HG03442 (cell line): ENCODE results near the gene SLC19A1.

Source experiments
- ATAC-seq: cut with Tn5 transposase; IDR thresholded peaks from one replicate; pipeline ENCODE4 v1.9.1; 2021; ENCODE audit warnings: mild to moderate bottlenecking, moderate library complexity; ENCODE audit not compliant: unreplicated experiment

SLC19A1 gene

DNA sequence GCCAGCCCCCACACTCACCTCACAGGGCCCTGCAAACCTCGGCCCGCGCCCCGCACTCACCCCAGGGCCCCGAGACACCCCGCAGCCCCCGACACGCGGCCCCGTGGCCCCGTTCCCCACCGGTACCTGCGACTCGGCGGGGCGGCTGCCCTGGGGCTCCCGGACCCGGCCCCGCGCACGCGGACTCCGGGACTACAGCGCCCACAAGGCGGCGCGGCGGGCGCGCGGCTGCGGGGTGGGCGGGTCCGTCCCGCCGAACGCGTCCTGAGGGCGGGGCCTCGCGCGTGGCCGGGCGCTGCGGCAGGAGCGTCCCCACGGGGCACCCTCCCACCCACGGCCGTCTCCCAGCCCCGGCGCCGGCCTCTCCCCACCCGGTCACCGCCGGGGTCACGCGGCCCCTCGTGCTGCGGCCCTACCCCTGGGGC is at the start of gene SLC19A1:
Gene SLC19A1, minus strand, starts transcription at position 199 of the 425 bp plus-strand sequence. CDS start 4,481 bp downstream, outside the sequence.
- ATAC-seq, result peak; percentile 64

DNA sequence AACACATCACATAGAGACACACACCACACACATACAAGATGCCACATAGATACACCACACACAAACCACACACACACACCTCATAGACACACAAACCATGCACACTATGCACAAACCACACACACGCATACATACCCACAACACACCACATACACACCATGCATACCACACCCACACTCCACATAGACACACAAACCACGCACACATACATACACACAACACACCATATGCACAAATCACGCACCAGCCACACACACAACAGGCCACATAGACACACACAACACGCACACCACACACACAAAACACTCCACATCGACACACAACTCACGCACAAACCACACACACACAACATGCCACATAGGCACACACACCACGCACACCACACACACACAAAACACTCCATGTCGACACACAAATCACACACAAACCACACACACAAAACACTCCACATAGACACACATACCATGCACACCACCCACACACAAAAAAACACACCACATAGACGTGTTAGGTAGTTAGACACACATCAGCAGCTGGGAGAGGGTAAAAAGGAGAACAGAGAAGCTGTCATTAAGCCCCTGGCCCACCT is 49.5 kb upstream of the SLC19A1 start:
- ATAC-seq, result no peak

DNA sequence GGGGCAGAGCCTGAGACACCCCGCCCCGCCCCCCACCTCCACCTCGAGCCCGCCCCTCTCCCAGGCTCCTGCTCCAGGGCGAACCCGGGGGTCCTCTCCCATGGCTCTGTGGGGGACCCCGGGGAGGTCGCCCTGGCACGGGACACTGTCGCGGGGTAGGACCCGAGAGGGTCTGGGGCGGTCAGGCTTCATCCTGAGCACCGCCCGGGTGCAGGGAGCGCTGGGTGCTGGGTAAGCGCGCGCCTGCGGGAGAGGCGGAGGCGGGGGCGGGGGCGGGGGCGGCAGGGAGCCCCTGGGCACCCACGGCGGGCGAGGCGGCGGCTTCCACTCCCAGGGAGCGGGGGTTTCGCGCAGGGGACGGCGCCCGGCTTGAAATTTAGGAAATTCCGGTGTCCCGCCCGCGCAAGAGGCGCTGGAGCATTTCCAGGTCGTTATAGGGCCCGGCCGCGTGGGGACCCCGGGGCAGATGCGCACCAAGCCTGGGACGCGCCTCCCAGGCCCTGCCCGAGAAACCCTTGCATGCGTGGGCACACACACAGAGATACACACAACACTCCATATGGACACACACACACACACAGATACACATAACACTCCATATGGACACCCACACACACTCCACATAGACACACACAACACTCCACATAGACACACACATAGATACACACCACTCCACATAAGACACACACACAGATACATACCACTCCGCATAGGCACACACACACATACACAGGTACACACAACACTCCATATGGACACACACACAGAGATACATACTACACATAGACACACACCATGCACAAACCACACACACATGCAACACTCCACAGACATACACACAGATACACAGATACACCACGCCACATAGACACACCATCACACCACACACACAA is 48.7 kb upstream of the SLC19A1 start:
- ATAC-seq, result no peak

DNA sequence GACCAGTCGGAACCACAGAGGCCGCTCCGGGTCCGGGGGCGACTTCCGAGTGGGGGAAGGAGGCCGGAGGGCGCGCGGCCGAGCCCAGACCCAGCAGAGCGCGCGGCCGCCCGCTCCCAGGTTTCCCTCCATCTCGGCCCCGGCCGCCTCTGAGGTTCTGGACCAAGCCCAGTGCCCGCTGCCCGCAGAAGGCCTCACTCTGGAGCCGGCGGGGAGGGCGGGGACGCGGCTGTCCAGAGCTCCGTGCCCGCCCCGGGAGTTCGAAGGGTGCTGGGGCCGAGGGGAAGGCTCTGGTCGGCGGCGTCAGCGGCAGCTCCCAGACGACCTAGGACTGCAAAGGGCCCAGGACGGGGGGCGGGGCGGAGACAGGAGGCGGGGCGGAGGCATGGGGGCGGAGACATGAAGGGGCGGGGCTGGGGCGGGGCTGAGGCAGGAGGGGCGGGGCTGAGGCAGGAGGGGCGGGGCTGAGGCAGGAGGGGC is 48.0 kb upstream of the SLC19A1 start:
- ATAC-seq, result no peak

DNA sequence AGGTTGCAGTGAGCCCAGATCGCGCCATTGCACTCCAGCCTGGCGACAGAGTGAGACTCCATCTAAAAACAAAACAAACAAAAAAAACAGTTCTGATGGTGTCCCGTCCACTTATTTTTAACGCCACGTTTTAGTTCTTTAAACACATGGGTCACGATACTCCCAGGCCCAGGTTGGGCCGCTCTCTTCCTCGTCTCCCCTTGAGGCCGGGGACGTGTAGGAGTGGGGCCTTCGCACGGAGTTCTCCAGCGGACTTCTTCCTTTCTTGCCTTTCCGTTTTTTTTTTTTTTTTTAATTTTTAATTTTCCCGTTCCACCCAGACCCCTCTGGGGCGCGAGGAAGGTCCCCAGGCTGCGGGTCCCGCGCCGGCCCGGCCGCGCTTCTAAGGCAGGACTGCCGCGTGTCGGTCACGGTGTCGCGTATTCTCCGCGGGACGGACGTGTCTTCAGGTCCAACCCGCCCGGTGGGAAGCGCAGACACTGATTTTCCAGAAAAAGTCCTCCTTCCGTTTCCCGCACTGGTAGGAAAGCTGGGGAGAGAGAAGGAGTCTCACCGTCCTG is 47.5 kb upstream of the SLC19A1 start:
- no peak for ATAC-seq

DNA sequence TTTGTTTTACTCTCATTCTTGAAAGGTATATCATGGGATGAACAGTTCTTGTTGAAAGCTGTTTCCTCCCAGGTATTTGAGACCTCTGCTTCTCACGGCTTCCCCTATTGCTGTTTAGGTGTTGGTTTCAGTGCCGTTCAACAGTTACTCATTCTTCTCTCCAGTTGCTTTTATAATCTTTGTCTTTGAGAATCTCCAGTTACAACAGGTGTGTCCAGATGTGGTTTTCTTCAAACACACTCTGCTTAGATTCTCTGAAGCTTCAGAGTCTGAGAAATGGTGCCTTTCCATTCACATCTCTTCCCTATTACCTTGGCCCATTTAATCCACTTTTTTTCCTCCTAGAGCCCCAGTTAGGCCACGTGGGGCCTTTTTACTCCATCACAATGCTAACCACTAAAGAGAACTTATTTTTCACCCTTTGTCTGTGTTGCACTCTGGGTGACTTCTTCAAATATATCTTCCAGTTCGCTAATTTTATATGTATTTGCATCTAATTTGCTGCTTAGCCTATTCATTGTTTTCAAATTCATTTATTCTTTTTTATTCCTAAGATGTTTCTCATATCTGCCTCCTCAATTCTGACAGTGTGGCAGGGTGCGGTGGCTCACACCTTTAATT is 46.7 kb upstream of the SLC19A1 start:
- ATAC-seq, result no peak

DNA sequence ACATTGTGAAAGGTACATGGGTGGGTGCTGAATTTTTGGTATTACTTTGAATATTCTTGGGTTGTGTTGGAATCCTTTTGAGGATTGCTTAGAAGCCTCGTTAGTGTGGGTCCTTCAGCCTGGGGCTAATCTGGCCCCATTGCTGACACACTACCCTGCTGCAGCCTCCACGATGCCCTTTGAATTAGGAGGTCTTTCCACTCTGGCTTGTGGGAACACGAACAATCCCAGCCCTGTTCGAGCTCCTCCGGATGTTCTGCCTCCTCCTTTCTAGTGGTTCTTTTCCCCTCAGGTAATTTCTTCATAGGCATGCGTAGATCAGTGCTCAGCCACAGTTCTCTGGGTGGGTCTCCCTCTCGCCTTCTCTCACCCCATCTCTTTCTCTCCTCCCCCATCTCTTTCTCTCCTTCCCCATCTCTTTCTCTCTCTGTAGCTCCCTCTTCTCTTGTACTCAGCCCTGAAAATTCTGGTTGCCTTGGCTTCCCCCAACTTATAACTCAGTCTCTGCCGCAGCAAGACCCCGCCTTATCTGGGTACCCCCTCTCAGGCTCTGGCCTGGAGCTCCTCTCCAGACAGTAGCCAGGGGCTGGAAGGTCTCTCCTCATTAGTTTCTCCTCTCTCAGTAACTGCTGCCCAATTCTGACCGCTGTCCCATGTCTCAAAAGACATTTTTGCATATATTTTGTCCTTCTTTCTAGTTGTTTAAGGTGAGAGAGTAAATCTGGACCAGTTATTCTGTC is 46.0 kb upstream of the SLC19A1 start:
- ATAC-seq, result no peak

DNA sequence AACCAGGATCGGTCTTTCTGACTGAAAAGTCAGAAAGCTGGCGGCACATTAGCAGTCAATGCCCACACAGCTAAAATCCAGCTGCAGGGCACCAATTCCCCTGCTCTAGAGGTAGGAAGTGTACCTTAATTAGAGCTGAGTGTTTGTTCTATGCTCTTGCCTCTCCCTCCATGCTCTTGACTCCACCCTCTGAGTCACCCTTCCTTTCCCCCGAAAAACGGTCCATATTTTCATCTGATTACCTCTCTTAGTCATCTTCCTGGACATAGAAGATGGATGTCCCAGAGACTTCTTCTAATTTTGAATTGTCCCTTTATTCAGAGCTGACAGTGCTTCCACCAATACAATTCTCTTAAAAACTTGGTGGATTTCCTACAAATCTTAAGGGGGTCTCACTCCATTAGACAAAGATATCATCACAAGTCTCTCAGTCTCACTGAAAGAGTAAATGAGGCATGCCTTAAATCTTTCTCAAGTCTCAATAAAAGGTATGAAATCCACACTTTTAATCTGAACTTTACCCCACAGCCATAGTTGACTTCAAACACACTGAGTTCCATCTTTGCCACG is 44.1 kb upstream of the SLC19A1 start:
- ATAC-seq, result no peak

DNA sequence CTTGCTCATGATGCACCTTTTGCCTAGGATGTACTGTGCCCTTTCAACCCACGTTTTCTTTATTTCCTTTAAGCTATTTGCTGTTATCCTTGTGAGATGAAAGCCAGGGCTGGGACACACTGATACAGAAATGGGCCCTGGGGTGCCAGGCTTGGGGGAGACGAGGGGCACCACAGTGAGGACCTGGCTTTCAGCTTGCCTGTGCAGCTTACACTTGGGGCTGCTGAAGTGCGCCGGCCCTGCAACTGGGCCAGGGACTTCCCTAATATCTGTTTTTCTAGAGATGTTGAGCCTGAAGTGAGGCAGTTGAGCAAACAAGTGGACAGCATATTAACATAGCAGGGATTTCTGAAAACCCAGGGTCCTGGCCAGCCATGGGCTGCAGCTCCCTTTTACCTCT is 42.5 kb upstream of the SLC19A1 start:
- no peak for ATAC-seq

DNA sequence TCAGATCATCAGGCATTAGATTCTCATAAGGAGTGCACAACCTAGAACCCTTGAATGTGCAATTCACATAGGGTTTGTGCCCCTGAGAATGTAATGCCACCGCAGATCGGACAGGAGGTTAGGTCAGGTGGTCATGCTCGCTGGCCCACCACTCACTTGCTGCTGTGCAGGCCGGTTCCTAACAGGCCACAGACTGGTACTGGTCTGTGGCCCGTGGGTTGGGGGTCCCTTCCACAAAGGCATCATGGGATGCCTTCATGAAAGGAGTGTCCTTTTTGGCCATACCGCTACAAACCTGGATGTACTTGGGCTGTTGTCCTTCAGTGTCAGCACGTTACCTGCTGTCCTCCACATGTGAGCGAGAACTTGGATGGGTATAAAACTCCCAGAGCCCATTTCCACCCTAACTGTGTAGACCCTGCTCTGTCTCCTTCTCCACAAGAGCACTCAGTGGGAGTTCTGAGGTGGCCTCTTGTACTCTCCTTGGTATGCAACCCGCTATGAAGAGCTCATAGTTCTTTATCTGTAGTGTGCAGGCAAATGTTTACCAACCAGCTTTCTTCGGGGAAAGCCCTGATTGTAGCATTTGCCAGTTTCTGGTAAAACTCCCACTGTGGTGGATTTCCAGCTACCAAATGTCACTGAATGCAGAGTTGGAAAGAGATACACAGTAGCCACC is 41.7 kb upstream of the SLC19A1 start:
- no peak for ATAC-seq

DNA sequence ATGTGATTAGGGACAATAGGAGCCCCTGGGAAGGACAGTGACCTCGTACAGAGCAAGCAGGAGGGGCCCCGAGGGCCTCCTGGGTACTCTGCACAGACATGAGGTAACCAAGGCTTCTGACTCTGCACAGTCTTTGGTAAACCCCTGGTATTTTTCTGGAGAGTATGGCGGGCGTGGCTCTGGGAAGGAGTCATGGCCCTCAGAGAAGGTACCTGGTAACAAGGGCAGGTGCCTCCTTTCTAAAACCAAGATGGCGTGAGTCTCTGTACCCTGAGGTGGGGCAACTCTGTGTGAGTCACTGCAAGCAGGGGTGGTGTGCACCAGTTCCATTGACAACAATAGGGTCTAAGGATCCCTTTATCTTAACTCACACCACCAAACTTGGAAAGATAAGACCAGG is 39.9 kb upstream of the SLC19A1 start:
- ATAC-seq, result no peak

DNA sequence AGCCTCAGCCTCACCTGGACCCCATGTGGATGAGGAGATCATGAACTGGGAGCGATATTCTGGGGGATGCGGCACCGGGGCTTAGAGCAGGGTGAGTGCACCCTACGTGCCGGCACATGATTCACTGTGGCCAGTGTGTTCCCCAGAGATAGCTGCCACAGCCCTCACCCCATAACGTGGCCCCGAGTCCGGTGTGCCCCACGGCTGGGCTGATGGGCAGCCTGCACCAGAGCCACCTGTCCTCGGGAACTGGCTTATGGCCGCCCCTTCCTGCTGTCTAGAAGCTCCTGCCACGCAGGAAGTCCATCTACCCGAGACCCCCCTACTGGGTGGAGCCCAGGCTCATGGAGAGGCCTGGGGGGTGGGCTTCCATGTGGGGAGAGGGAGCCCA is 39.1 kb upstream of the SLC19A1 start:
- no peak for ATAC-seq

DNA sequence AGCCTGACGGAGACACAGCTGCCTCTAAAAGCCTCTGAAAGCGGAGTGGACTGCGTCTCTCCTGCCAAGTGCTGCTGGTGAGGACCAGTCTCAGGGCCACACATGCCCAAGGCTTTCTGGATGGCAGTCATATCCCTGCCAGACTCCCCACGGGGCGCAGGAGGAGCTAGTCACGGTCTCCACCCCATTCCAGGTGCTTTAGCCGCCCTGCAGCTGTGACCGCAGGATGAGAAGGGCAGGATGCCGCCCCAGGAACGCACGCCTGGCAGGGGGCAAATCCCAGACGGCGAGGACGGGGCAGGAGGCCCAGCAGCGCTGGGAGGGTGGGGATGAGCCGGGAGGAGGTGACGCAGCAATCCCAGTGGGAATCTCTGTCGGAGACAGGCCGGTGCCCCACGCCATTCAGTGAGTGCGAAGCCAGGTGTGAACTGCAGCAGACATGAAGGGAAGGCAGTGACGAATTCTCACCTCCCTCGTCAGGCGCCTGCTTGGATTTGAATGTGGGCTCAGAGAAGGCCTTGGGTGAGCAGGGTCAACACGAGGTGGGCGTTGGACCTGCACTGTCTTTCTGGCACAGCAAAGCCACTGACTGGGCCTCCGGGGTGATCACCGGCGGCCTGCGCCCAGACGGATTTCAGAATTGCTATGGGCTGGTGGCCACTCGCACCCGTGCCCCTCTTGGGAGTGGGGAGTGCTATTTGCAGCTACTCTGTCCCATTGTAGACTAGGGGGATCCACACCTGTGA is 38.5 kb upstream of the SLC19A1 start:
- ATAC-seq, result no peak

DNA sequence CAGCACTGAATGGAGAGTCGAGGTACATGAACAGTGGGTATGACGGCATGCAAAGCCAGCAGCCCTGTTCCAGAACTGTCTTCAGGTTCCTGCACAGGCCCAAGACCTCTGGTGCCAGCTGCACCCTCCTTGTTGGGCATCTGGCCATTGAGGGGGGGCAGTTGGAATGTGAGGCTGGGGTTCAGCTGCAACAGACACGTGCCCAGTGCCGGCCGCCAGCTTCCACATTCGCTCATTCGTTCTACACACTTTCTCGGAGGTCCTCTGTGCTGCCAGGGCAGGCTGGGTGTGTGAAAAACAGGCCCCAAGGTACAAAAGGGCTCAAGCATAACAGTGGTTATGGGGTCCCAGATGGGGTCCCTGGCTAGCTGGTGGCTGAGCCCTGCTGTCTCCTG is 37.9 kb upstream of the SLC19A1 start:
- no peak for ATAC-seq

DNA sequence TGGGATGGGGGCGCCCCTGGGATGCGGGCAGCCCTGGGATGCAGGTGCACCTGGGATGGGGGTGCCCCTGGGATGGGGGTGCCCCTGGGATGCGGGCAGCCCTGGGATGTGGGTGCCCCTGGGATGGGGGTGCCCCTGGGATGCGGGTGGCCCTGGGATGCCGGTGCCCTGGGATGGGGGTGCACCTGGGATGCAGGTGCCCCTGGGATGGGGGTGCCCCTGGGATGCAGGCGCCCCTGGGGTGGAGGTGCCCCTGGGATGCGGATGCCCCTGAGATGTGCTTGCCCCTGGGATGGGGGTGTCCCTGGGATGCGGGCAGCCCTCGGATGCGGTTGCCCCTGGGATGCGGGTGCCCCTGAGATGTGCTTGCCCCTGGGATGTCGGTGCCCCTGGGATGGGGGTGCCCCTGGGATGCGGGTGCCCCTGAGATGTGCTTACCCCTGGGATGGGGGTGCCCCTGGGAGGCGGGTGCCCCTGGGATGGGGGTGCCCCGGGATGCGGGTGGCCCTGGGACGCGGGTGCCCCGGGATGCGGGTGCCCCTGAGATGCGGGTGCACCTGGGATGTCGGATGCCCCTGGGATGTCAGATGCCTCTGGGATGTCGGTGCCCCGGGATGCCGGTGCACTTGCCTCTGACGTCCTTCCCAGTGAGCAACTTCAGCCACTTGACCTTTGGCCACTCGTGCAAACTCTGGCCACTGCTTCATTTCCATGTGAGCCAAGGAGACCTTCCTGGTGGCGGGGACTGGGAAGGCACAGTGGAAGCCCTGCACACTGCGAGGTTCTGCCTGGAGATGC is 37.3 kb upstream of the SLC19A1 start:
- ATAC-seq, result no peak

DNA sequence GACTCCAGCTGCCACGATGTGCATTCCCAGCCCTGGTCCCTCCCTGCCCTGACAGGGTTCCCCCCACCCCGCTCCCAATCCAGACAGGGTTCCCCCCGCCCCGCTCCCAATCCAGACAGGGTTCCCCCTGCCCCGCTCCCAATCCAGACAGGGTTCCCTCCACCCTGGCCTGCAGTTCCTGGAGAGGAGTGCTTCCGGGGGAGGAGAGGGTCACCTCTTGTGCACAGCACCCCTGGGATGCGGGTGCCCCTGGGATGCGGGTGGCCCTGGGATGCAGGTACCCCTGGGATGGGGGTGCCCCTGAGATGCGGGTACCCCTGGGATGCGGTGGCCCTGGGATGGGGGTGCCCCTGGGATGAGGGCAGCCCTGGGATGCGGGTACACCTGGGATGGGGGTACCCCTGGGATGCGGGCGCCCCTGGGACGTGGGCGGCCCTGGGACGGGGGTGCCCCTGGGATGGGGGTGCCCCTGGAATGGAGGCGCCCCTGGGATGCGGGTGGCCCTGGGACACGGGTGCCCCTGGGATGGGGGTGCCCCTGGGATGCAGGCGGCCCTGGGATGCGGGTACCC is 36.7 kb upstream of the SLC19A1 start:
- ATAC-seq, result no peak

DNA sequence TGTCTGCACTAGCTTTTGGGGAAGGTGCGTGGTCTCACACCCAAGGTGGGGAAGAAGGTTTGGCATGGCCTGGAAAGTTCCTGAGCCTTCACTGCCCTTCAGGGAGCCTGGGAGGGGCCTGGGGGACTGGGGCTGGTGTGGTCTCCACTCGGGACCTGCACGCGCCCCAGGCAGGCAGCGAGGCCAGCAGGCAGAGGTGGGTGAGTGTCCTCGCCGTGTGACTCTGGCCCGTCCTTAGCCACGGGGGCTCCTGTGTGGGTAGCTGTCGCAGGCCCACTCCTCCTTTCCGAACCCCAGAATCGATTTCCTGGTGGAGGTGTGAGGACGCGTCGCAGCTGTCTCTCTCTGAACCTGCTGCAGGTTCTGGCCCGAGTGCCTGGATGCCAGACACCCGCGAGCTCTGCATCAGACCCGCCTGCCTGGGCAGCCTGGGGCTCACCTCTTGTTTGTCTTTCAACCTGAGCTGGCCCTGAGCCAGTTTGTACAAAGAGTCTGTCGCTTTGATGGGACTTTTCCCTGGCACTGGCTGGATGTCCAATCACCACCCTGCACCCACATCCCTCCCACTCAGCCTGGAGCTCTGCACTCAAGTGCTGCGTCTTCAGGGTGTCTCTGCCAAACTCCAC is 36.0 kb upstream of the SLC19A1 start:
- ATAC-seq, result no peak

DNA sequence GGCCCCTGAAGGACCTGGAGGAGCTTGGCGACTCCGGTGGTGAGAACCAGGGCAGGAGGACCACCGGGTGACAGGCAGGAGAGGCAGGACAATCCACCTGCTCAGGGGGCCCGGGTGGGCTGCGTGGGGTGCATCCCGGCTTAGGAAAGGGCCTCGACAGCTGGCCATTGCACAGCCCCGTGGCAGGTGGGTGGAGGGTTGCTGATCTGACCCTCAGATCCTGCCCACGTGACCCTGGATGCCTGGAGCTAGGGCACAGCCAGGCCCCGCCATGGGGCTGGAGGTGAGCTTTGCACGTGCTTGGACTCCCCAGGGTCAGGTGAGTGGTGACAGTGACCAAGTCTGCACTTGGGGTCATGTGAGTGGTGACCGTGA is 35.5 kb upstream of the SLC19A1 start:
- no peak for ATAC-seq
